Mucosa of stomach (tissue), 1 donor: ENCODE measurements around the gene CANT1.
A peak's percentile ranks its signal among the peaks of the same experiment; 100 is the strongest.

Source experiments
- H3K27me3 ChIP-seq: one replicate; pipeline ENCODE4 v1.7.0; 2013; ENCODE audit warnings: mild to moderate bottlenecking, low read length; ENCODE audit not compliant: control insufficient read depth, insufficient read depth
- H3K36me3 ChIP-seq: one replicate; pipeline ENCODE4 v1.7.0; 2013; ENCODE audit warnings: low read length; ENCODE audit not compliant: control insufficient read depth, insufficient read depth
- H3K4me1 ChIP-seq: one replicate; pipeline ENCODE4 v1.7.0; 2013; ENCODE audit warnings: mild to moderate bottlenecking, low read length; ENCODE audit not compliant: control insufficient read depth, insufficient read depth
- H3K4me3 ChIP-seq: one replicate; pipeline ENCODE4 v1.7.0; 2013; ENCODE audit warnings: low read length
- H3K9ac ChIP-seq: one replicate; pipeline ENCODE4 v1.7.0; 2013; ENCODE audit warnings: mild to moderate bottlenecking, low read length, moderate library complexity
- H3K9me3 ChIP-seq: one replicate; pipeline ENCODE4 v1.7.0; 2013; ENCODE audit warnings: mild to moderate bottlenecking, low read length, moderate library complexity; ENCODE audit not compliant: control insufficient read depth
- donor health status: Pancreatic carcinoma.

CANT1 gene

DNA sequence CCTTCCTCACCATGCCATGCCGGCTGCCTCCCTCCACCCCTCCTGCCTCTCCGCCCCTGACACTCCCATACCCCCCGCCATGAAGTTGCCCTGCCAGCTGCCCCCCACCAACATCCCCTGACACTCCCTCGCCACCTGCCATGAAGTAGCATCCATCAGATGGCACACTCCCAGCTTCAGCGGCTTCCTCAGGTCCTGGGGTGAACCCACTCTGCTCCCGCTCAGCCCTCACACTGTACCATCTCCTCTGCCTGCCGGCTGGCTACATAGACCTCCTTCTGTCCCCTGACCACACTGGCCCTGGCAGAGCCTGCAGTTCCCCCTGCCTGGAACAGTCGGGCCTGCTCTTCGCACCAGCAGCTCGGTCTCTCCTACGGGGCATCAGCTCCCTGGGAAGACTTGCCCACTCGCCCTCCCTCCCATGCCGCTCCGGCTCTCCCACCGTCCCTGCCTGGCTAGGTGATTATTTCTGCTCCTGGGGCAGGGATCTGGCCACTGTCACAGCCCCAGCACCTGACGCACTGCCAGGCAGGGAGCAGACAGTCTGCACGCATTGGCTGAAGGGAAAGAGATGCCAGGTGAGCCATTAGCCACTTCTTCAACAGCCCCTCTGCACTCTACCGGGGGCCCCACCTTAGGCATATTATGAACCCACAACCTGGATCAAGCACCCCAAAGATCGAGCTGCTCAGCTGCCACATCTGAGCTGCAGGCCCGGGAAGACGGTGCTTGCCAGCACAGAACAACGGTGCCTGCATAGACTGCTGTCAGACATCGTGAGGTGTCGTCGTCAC lies 9.0 kb downstream of the CANT1 start:
- H3K4me3 ChIP-seq: no peak overlapping the region
- H3K27me3 ChIP-seq: no peaks in the 10 kb centered on the region
- peaks cover 10% of the 10 kb centered on the region for H3K36me3 ChIP-seq
- H3K4me1 ChIP-seq: peaks cover 81% of the 10 kb centered on the region
- H3K9me3 ChIP-seq: no peaks in the 10 kb centered on the region
- no peak overlapping the region for H3K9ac ChIP-seq

DNA sequence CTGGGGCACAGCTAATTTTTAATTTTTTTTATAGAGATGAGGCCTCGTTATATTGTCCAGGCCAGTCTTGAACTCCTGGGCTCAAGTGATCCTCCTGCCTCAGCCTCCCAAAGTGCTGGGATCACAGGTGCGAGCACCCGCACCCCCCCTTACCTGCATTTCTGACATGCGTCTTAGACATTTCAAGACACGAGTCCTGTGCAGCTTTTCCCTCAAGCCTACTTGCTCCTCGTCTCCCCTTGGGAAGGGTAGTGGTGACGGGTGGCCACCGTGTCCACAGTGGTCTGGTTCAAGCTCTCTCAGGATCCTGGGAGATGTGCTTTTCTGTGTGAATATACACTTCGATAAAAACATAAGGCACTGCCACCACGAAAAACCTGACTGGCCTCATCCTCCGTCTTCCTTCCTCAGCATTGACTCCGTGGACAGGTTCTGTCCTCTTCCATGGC lies 9.6 kb downstream of the CANT1 start:
- H3K4me1 ChIP-seq: peaks cover 82% of the 10 kb centered on the region
- no peak overlapping the region for H3K4me3 ChIP-seq
- no peaks in the 10 kb centered on the region for H3K27me3 ChIP-seq
- peaks cover 10% of the 10 kb centered on the region for H3K36me3 ChIP-seq
- H3K9ac ChIP-seq: no peak overlapping the region
- no peaks in the 10 kb centered on the region for H3K9me3 ChIP-seq

DNA sequence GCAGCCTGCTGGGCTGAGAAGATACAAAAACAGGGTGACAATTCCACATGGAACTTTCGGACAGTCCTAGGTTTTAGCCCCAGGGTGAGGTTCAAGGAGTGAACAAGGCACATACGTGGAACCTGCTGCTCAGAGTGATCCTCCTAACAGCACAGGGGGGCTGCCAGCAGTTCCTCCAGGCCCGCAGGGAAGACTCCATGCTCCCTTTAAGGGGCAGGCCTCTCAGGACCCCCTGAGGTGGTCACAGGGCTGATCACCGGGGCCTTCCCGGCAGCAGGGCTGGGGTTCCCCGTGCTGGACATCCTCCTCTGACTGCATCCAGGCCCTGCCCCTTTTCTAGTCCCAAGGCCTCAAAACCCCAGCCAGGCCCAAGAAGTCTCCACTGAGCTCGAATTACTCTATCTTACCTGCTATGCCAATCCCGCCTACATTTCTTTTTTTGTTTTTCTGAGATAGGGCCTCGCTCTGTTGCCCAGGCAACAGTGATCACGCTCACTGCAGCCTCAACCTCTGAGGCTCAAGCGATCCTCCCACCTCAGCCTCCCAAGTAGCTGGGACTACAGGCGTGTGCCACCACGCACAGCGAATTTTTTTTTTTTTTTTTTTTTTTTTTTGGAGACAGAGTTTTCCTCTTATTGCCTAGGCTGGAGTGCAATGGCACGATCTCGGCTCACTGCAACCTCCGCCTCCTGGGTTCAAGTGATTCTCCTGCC lies 10.4 kb downstream of the CANT1 start:
- no peaks in the 10 kb centered on the region for H3K9me3 ChIP-seq
- H3K36me3 ChIP-seq: peaks cover 10% of the 10 kb centered on the region
- no peaks in the 10 kb centered on the region for H3K27me3 ChIP-seq
- H3K4me1 ChIP-seq: peaks cover 89% of the 10 kb centered on the region
- H3K4me3 ChIP-seq: no peak overlapping the region
- peak overlapping the region; percentile 33 for H3K9ac ChIP-seq

DNA sequence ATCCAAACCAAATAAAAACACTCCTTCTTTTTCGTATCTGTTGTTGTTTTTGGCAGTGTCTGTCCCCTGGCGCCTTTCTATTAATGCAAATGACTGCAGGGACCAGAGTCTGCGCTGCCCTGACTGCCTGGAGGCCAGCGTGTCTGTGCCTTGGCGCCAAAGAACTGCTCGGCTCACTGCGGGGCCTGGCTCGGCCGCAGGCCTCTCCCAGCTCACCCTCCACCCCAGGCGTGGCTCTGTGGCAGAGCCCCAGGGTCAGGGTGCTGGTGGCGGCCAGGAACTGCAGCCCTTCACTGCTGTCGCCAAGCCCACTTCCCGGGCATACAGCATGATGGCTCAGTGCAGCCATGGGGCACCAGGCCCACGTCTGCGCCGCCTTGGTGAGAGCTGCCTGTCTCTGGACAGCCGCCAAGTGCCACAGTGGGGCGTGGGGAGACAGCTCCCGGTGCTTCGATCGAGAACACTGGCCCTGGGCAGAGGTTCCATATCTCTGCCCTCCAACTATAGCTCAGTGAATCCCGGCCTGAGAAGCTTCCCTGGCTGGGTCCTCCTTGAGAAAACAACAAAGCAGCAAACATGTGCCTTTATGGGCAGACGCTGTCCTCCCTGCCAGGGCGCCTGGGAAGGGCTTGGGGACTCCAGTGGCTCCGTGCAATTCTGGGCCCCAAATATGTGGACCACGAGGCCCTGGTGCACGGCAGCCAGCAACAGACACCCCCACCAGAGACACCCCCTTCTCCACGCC lies 11.1 kb downstream of the CANT1 start:
- H3K36me3 ChIP-seq: peaks cover 13% of the 10 kb centered on the region
- peaks cover 89% of the 10 kb centered on the region for H3K4me1 ChIP-seq
- H3K9ac ChIP-seq: peak overlapping the region; percentile 33

GRCh38 chr17:78997881-78998280 lies 11.7 kb downstream of the CANT1 start:
- H3K9me3 ChIP-seq: no peaks in the 10 kb centered on the region
- H3K36me3 ChIP-seq: peaks cover 19% of the 10 kb centered on the region
- H3K27me3 ChIP-seq: no peaks in the 10 kb centered on the region
- H3K9ac ChIP-seq: no peak overlapping the region
- H3K4me3 ChIP-seq: no peak overlapping the region
- H3K4me1 ChIP-seq: peaks cover 89% of the 10 kb centered on the region

More for the DNA sequence above, 11.1 kb downstream of the CANT1 start:
- Histone ChIP-seq H3K27me3 (no peaks in the 10 kb centered on the region), H3K4me3 (no peak overlapping the region), H3K9me3 (no peaks in the 10 kb centered on the region)

DNA sequence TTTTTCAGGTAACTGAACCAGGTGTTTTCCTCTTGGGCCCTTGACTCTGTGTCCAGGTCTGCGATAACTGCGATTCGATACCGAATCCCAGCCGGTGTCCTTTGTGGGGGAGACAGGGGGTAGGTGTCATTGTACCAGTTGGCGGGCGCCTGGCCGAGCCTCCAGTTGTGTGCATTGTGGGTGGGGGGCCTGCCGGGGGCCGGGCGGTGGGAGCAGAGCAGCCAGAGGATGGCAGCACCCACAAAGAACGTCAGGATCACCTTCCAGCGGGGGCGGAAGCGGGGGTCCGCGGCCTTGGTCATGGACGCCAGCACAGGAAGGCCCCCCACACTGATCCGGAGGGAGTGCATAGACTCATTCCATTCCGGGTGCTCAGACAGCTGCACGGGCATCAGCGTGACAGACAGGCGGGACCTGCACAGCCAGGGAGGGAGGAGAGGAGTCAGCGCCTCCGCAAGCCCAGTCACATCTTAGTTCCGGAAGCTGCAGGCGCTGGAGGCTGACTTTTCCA lies 12.3 kb downstream of the CANT1 start:
- Histone ChIP-seq H3K4me1 (peaks cover 89% of the 10 kb centered on the region), H3K9ac (no peak overlapping the region), H3K27me3 (no peaks in the 10 kb centered on the region), H3K4me3 (no peak overlapping the region), H3K9me3 (no peaks in the 10 kb centered on the region), H3K36me3 (peaks cover 20% of the 10 kb centered on the region)

- Histone ChIP-seq H3K9me3 (no peaks in the 10 kb centered on the region), H3K27me3 (no peaks in the 10 kb centered on the region), H3K4me3 (no peak overlapping the region), H3K4me1 (peaks cover 85% of the 10 kb centered on the region), H3K36me3 (peaks cover 20% of the 10 kb centered on the region), H3K9ac (peak overlapping the region; percentile 36)
Observed at GRCh38 chr17:78996781-78997201, 12.8 kb downstream of the CANT1 start.

GRCh38 chr17:78995761-78996451 lies 13.7 kb downstream of the CANT1 start:
- peaks cover 28% of the 10 kb centered on the region for H3K36me3 ChIP-seq
- no peak overlapping the region for H3K4me3 ChIP-seq
- no peaks in the 10 kb centered on the region for H3K9me3 ChIP-seq
- H3K9ac ChIP-seq: peak overlapping the region; percentile 54
- peaks cover 76% of the 10 kb centered on the region for H3K4me1 ChIP-seq
- H3K27me3 ChIP-seq: no peaks in the 10 kb centered on the region

GRCh38 chr17:78995022-78995760 lies 14.4 kb downstream of the CANT1 start:
- no peaks in the 10 kb centered on the region for H3K27me3 ChIP-seq
- peaks cover 28% of the 10 kb centered on the region for H3K36me3 ChIP-seq
- no peaks in the 10 kb centered on the region for H3K9me3 ChIP-seq
- peak overlapping the region; percentile 54 for H3K9ac ChIP-seq
- H3K4me3 ChIP-seq: no peak overlapping the region
- peaks cover 71% of the 10 kb centered on the region for H3K4me1 ChIP-seq

- Histone ChIP-seq H3K9ac (no peak overlapping the region), H3K4me3 (no peak overlapping the region), H3K36me3 (peaks cover 28% of the 10 kb centered on the region), H3K27me3 (no peaks in the 10 kb centered on the region), H3K4me1 (peaks cover 68% of the 10 kb centered on the region), H3K9me3 (no peaks in the 10 kb centered on the region)
Observed at GRCh38 chr17:78993981-78994671, 15.4 kb downstream of the CANT1 start.
